Epithelial cell of esophagus (primary cell): ENCODE measurements around the gene EIF4G2.

Source experiments
- DNase-seq: peaks from one replicate; pipeline ENCODE4 v3.0.0; 2010; ENCODE audit warnings: low read depth
- H3K4me3 ChIP-seq: 2 replicates; pipeline ENCODE4 v1.5.1; 2011; ENCODE audit warnings: mild to moderate bottlenecking, low read length, control low read depth
- TF ChIP-seq, protein P1 (sequence below): IDR thresholded peaks from 2 replicates; pipeline ENCODE4 v1.5.1; 2011; ENCODE audit warnings: low read depth, mild to moderate bottlenecking, low read length, control low read depth, inconsistent platforms; ENCODE audit not compliant: insufficient read depth; ENCODE audit errors: missing control alignments

EIF4G2 gene

DNA sequence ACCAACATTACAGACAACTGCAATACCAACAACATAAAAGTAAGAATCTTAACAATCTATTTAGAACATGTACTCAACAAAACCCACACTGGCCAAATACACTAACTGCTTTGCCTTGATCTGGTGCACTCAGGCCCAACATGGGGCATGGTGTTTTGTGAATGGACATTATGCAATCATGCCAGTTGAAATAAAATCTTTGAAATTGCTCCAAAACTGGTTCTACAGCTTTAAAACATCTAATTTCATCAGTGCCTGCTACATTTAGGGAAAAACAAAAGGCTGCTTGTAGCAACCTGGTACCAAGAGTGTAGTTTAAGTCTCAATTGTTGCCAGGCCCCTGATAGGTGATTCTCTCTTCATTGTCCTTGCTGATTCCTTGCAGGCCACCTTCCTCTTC, 61.0 kb downstream of the EIF4G2 start:
- TF ChIP-seq, protein P1, sequence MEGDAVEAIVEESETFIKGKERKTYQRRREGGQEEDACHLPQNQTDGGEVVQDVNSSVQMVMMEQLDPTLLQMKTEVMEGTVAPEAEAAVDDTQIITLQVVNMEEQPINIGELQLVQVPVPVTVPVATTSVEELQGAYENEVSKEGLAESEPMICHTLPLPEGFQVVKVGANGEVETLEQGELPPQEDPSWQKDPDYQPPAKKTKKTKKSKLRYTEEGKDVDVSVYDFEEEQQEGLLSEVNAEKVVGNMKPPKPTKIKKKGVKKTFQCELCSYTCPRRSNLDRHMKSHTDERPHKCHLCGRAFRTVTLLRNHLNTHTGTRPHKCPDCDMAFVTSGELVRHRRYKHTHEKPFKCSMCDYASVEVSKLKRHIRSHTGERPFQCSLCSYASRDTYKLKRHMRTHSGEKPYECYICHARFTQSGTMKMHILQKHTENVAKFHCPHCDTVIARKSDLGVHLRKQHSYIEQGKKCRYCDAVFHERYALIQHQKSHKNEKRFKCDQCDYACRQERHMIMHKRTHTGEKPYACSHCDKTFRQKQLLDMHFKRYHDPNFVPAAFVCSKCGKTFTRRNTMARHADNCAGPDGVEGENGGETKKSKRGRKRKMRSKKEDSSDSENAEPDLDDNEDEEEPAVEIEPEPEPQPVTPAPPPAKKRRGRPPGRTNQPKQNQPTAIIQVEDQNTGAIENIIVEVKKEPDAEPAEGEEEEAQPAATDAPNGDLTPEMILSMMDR: no peak

More for the DNA sequence above, 61.0 kb downstream of the EIF4G2 start:
- H3K4me3 ChIP-seq: no peak overlapping the region
- peak; percentile 47 for DNase-seq
